Activated T-cell treated with anti-CD3 and anti-CD28 coated beads for 24 hours (primary cell): ENCODE measurements around the gene SLC17A4.
"Not testable (repeated sequence)": the region's sequence is repeated elsewhere in the genome, so short reads cannot be mapped to it uniquely, and the experiment has no call there.

ENCODE experiments used
- DNase-seq: peaks from one replicate; pipeline ENCODE4 v3.0.0-alpha.2; 2020; ENCODE audit warnings: low read depth

Gene SLC17A4, protein sequence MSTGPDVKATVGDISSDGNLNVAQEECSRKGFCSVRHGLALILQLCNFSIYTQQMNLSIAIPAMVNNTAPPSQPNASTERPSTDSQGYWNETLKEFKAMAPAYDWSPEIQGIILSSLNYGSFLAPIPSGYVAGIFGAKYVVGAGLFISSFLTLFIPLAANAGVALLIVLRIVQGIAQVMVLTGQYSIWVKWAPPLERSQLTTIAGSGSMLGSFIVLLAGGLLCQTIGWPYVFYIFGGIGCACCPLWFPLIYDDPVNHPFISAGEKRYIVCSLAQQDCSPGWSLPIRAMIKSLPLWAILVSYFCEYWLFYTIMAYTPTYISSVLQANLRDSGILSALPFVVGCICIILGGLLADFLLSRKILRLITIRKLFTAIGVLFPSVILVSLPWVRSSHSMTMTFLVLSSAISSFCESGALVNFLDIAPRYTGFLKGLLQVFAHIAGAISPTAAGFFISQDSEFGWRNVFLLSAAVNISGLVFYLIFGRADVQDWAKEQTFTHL

GRCh38 chr6:25754535-25754934 is at the start of gene SLC17A4:
TSS of gene SLC17A4 (plus strand) at chr6:25754742. CDS start at chr6:25761963, 7,221 bp downstream.
- DNase-seq = no peak

GRCh38 chr6:25706314-25707014 is 48.1 kb upstream of the SLC17A4 start:
- DNase-seq = no peak

- DNase-seq = no peak
These were observed 44.8 kb upstream of the SLC17A4 start for GRCh38 chr6:25709761-25710160.

- DNase-seq = no peak
These were observed 44.3 kb upstream of the SLC17A4 start for GRCh38 chr6:25710287-25710686.

DNA sequence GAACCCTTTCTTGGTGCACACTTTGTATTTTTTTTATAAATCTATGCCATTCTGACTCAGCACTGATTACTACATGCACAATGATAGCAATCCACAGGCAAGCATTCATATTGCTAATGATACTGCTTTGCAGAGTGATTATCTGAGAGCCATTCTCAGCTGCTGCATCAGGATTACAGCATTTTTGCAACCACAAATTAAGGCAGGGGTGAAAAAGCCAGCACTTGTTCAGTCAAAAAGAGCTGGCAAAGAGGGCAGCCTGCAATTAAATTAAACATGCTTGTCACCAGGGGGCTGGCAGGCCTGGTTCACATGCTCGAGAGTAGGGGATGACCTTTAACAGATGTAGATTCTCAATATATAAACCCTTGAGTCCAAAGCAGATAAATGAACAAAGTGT is 40.7 kb upstream of the SLC17A4 start:
- no peak for DNase-seq

DNA sequence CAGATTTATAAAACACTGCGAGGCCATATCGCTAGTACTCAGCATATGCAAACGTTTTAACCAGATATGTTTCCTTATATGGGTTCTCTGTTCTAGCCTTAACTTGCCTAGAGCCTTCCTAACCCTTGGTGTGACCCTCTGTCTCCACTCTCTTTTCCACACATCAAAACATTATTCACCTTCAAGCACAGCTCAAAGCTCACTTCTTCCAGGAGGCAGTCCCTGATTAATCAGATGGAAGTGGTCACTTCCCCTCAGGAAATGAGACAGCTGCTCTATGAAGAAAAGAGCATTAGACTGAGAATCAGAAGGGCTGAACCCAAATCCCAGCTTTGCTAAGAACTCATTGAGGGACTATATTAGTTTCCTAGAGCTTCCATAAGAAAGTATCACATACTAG is 39.8 kb upstream of the SLC17A4 start:
- no peak for DNase-seq

DNA sequence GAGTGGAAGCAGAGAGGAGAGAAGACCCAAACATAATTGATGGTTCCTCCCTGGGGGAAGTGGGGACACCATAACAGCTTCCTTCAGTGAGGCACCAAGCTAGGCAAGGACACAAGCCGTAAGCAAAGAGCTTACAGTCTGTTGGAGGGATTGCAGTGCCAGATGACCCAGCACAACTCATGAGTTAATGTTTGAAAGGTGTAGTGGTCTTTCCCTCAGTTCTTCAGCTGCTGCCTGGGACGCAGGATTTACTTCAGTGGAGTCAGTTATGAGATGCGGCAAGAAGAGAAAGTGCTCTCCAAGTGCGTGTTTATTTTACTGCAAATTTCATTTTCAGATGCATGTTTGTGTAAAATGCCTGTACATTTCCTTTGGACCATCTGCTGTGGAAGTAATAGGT is 38.7 kb upstream of the SLC17A4 start:
- DNase-seq = no peak

DNA sequence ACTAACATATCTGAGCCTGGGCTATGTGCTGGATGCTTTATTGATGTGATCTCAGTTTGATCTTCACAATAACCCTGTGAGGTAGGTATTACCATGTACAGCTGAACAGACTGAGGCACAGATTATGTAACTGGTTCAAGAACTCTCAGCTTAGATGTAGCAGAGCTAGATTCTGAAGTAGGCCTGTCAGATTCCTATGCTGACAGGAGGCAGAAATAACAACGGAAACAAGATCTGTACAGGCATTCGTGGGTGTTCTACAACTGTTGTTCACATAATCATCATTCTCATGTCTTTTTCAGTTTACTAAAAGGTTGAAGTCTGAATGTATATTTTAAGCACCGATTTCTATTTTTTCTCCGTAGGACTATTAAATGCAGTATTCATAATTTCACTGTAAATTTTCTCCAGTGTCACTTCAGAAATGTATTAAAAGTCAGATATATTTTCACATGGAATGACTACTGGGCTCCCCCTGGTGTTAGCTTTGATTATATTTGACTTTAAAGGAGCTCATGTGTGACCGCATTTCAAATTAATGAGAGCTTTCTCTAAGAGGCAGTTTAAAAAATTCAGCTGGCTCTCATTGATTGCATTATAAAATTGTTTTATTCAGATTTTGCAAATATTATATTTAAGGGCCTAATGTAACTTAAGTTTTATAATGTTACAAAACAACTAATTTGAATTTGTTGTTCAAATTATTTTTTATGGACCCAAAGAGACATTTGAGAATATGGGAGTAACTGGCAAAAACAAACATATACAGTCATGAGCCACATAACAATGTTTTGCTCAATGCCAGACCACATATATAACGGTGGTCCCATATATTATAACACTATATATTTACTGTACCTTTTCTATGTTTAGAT is 36.4 kb upstream of the SLC17A4 start:
- no peak for DNase-seq

- no peak for DNase-seq
These were observed 28.2 kb upstream of the SLC17A4 start for GRCh38 chr6:25726122-25726911.

DNA sequence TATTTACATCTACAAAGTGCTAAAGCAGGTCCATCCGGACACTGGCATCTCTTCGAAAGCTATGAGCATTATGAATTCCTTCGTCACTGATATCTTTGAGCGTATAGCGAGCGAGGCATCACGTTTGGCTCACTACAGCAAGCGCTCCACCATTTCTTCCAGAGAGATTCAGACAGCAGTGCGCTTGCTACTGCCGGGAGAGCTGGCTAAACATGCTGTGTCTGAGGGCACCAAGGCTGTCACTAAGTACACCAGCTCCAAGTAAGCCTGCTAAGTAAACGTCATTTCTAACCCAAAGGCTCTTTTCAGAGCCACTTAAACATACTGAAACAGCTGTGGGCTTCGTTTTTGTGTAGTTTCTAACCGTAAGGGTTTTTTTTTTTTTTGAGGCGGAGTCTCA is 27.5 kb upstream of the SLC17A4 start:
- no peak for DNase-seq

- no peak for DNase-seq
These were observed 23.6 kb upstream of the SLC17A4 start for GRCh38 chr6:25730907-25731306.

DNA sequence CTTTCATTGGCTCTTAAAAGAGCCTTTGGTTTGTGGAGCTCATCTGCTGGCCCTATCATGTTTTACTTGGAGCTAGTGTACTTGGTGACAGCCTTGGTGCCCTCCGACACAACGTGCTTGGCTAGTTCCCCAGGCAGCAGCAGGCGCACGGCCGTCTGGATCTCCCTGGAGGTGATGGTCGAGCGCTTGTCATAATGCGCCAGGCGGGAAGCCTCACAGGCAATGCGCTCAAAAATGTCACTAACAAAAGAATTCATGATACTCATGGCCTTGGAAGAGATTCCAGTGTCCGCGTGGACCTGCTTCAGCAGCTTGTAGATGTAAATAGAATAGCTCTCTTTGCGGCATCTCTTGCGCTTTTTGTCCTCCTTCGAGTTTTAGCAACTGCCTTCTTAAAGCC is 22.8 kb upstream of the SLC17A4 start:
- no peak for DNase-seq

DNA sequence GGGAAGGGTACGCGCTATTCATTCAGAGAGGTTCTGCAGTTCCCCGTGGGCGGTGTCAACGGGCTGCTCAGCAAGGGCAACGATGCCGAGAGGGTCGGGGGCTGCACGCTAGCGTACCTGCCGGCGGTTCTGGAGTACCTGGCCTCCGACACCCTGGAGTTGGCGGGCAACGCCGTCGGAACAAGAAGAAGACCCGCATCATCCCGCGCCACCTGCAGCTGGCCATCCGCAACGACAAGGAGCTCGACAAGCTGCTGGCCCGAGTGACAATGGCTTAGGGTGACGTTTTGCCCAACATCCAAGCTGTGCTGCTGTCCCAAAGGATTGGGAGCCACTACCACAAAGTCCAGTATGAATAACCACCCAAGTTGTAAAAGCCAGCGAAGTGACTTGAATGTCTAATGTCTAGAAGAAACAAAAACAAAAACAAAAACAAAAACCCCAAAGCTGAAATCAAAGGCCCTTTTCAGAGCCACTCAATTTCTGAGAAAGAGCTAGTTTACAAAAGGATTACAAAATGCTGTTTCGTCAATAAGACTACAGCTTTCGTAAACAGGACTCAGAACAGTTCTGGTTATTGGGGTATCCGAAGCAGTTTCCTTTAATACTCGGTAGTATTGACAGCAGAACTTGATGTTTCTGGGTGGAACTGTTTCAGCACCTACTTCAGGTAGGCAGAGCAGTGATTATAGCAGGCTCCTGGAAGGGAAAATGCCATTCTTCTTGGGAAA is 21.9 kb upstream of the SLC17A4 start:
- no peak for DNase-seq

GRCh38 chr6:25735261-25735660 is 19.3 kb upstream of the SLC17A4 start:
- no peak for DNase-seq

- no peak for DNase-seq
These were observed 10.7 kb upstream of the SLC17A4 start for GRCh38 chr6:25743868-25744267.

DNA sequence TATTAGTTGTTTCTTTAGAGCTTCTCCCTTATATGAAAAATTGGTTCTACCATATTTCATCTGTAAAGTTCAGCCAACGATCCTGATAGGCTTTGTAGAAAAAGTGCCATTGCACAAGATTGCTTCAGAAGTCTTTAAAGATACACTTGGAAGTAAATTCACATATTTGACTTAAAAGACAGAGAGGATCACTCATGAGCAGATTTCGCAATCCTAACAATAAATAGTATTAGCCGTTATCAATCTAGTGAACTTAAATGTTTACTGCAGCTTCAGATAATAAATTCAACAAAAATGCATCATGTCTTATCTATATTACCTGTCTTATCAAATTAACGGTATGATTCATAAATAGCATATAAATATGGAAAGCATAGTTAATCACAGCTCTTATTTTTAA is 8.7 kb upstream of the SLC17A4 start:
- no peak for DNase-seq

DNA sequence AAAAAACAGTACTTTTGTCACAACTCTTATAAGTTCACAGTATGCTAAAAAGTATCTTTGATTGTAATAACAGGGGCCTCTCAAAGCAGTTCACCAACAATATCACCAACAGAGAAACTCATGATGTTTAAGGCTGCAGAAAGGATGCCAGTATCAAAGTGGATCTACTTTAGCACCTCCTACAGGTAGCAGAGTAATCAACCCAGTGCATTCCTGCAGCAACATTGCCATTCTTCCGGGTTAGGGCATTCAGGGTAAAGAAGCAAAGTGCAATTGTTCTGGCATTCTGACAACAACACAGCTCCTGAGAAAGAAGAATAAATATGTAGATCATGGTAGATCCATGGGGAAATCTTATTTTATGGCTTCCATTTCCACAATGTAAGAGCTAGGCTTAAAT is 7.6 kb upstream of the SLC17A4 start:
- DNase-seq = no peak

- no peak for DNase-seq
These were observed 7.1 kb upstream of the SLC17A4 start for GRCh38 chr6:25747477-25747876.

- DNase-seq = no peak
These were observed 6.5 kb upstream of the SLC17A4 start for GRCh38 chr6:25748049-25748448.

DNA sequence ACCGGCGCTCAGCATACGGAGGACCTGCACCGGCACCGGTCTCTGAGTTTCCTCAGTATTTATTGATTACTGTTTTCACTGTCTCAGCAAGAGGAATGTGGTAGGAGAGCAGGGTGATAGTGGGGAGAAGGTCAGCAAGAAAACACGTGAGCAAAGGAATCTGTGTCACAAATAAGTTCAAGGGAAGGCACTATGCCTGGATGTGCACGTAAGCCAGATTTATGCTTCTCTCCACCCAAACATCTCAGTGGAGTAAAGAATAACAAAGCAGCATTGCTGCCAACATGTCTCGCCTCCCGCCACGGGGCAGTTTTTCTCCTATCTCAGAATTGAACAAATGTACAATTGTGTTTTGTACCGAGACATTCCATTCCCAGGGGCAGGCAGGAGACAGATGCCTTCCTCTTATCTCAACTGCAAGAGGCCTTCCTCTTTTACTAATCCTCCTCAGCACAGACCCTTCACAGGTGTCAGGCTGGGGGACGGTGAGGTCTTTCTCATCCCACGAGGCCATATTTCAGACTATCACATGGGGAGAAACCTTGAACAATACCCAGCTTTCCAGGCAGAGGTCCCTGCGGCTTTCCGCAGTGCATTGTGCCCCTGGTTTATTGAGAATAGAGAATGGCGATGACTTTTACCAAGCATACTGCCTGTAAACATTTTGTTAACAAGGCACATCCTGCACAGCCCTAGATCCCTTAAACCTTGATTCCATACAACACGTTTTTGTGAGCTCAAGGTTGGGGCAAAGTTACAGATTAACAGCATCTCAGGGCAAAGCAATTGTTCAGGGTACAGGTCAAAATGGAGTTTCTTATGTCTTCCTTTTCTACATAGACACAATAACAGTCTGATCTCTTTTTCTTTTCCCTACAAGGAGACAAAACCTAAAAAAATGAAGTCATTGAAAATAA is 5.7 kb upstream of the SLC17A4 start:
- not testable (repeated sequence) for DNase-seq
